GM21786 (cell line): ENCODE measurements around the gene UNKL.

ENCODE experiments used
- ATAC-seq: cut with Tn5 transposase; IDR thresholded peaks from one replicate; pipeline ENCODE4 v1.9.1; 2021; ENCODE audit not compliant: unreplicated experiment

Gene UNKL

GRCh38 chr16:1314399-1315068 lies 100.0 kb downstream of the UNKL start:
- ATAC-seq: no peak

- no peak for ATAC-seq
Observed at GRCh38 chr16:1313721-1314369, 100.7 kb downstream of the UNKL start.
